Choroid plexus epithelial cell (primary cell): ENCODE results near the gene PGAP3.
"Not testable (repeated sequence)": the region's sequence is repeated elsewhere in the genome, so short reads cannot be mapped to it uniquely, and the experiment has no call there.

ENCODE experiments used
- DNase-seq: peaks from one replicate; pipeline ENCODE4 v3.0.0-alpha.2; 2010; ENCODE audit warnings: low read depth
- H3K4me3 ChIP-seq: 2 replicates; pipeline ENCODE4 v1.5.1; 2011; ENCODE audit warnings: low read depth, mild to moderate bottlenecking, control low read depth, low read length, moderate library complexity
- TF ChIP-seq, protein P1 (sequence below): conservative IDR thresholded peaks from 2 replicates; pipeline ENCODE4 v1.5.1; 2011; ENCODE audit warnings: low read depth, mild to moderate bottlenecking, control low read depth, inconsistent platforms, low read length, moderate library complexity

The PGAP3 gene

DNA sequence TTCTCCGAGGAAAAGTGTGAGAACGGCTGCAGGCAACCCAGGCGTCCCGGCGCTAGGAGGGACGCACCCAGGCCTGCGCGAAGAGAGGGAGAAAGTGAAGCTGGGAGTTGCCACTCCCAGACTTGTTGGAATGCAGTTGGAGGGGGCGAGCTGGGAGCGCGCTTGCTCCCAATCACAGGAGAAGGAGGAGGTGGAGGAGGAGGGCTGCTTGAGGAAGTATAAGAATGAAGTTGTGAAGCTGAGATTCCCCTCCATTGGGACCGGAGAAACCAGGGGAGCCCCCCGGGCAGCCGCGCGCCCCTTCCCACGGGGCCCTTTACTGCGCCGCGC lies 11.9 kb upstream of the PGAP3 start, which contains the start of gene ERBB2:
Gene ERBB2, plus strand, starts transcription at position 247 of the 330 bp plus-strand sequence. CDS start 175 bp downstream, outside the sequence.
- TF ChIP-seq, protein P1, sequence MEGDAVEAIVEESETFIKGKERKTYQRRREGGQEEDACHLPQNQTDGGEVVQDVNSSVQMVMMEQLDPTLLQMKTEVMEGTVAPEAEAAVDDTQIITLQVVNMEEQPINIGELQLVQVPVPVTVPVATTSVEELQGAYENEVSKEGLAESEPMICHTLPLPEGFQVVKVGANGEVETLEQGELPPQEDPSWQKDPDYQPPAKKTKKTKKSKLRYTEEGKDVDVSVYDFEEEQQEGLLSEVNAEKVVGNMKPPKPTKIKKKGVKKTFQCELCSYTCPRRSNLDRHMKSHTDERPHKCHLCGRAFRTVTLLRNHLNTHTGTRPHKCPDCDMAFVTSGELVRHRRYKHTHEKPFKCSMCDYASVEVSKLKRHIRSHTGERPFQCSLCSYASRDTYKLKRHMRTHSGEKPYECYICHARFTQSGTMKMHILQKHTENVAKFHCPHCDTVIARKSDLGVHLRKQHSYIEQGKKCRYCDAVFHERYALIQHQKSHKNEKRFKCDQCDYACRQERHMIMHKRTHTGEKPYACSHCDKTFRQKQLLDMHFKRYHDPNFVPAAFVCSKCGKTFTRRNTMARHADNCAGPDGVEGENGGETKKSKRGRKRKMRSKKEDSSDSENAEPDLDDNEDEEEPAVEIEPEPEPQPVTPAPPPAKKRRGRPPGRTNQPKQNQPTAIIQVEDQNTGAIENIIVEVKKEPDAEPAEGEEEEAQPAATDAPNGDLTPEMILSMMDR = no peak
- peak; percentile 80 for DNase-seq
- H3K4me3 ChIP-seq = peak within 1 kb of the TSS; percentile 82

DNA sequence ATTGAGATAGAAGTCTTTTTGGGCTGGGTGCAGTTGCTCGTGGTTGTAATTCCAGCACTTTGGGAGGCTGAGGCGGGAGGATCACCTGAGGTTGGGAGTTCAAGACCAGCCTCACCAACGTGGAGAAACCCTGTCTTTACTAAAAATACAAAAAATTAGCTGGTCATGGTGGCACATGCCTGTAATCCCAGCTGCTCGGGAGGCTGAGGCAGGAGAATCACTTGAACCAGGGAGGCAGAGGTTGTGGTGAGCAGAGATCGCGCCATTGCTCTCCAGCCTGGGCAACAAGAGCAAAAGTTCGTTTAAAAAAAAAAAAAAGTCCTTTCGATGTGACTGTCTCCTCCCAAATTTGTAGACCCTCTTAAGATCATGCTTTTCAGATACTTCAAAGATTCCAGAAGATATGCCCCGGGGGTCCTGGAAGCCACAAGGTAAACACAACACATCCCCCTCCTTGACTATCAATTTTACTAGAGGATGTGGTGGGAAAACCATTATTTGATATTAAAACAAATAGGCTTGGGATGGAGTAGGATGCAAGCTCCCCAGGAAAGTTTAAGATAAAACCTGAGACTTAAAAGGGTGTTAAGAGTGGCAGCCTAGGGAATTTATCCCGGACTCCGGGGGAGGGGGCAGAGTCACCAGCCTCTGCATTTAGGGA lies 11.4 kb upstream of the PGAP3 start:
- not testable (repeated sequence) for DNase-seq
- peak overlapping the region; percentile 82 for H3K4me3 ChIP-seq

DNA sequence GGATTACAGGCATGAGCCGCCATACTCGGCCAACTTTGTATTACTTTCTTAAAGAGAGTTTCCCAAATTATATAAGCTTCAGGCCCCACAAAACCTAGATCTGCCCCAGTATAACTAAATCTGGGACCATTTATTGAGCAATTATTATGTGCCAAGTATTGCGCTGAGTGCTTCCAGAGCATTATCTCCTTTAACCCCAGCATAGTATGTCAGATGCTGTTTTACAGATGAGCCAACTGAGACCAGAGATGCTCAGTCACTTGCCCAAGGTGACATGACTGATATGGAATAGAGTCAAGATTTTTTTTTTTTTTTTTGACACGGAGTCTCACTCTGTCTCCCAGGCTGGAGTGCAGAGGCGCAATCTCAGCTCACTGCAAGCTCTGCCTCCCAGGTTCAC lies 10.1 kb upstream of the PGAP3 start:
- TF ChIP-seq, protein P1 = no peak
- no peak overlapping the region for H3K4me3 ChIP-seq
- DNase-seq = no peak

DNA sequence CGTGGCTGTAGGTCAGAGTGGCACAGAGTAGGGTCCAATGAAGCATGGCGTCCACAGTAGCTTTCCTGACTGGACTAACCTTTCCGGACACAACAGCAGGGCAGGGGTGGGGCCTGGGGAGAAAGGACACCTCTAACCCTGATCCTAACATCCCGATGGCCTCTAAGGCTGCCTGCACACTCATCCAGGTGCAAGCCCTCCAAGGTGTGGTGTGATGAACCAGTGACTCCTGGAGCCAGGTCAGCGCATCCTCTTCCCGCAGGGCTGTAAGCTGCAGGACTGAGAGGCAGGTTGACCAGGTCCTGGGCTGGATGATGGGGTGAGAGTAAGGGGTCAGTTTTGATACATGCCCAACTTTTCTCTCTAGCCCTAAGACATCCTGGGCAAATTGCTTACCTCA lies 8.9 kb upstream of the PGAP3 start:
- no peak for DNase-seq
- TF ChIP-seq, protein P1 = no peak
- no peak overlapping the region for H3K4me3 ChIP-seq

DNA sequence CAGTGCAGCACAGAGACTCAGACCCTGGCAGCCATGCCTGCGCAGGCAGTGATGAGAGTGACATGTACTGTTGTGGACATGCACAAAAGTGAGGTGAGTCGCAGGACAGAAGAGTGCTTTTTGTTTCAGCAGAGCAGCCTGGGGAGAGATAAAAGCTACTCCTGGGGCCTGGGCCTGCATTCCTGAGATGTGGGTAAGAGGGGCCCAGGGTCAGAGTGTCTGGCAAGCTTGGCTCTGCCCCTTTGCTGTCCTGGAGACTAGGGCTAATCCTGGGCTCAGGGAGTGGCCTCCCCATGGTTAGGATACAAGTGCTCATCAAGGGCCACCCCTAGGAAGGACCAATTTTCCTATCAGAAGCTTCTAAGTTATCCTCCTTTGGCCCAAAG lies 7.2 kb upstream of the PGAP3 start:
- TF ChIP-seq, protein P1 = no peak
- H3K4me3 ChIP-seq = no peak overlapping the region
- no peak for DNase-seq

DNA sequence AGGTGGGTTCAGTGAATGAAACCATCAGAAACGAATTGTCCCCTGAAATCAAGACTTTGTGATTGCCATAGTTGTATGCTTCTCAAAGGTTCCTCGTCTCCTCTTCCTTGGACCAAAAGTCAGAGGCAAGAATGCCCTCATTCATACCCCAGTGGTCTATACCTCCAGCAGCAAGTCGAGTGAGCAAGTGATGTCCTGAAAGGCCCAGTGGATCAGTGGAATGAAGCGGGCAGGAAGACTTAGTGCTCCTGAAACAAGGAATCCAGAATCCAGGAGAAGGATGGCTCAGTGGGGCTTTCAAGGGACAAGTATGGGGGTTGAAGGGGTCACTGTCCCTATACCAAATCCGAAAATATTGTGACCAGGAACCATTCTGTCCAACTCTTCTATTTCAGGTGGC lies 6.7 kb upstream of the PGAP3 start:
- no peak for DNase-seq
- TF ChIP-seq, protein P1 = no peak
- no peak overlapping the region for H3K4me3 ChIP-seq

DNA sequence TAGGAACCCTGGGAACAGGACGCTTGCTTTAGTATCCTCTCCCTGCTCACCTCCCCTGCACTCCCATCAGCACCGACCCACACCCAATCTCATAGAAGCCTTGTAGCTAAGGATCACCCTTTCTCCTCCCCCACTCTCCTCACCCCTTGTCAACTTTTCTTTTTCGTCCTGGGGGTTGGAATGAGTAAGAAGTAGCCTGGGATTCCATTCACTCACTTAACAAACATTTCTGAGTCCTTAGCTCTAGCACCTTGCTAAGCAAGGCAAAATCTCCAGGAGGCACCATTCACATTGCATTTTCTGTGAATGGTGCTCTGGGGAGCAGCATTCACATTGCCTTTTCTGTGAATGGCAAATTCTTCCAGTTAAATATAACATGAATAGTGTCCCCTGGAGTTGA lies 1.1 kb upstream of the PGAP3 start:
- TF ChIP-seq, protein P1 = no peak
- DNase-seq = no peak
- no peak overlapping the region for H3K4me3 ChIP-seq

DNA sequence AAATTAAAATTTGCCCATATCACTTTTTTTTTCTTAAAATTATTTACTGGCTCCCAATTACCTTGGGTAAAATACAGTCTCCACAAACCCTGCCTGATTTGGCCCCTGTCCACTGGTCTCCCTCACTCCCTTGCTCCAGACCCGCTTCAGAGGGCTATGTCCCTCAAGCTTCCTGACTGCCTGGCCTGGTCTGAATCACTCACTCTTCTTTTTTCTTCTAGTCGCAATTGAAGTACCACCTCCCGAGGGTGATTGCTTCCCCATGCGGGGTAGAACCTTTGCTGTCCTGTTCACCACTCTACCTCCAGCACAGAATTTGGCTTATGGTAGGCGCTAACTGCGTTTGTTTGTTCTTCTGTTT lies 598 bp upstream of the PGAP3 start:
- peak; percentile 21 for DNase-seq
- TF ChIP-seq, protein P1 = no peak
- peak overlapping the region; percentile 79 for H3K4me3 ChIP-seq
